ENCODE results near the gene EIF3M. TPM values are rescaled to one million over a fixed set of nuclear protein-coding genes. Genes with fewer than 3 reads are reported as not detected.

EIF3M gene
- total and polyA plus RNA-seq, 2 experiments from 2014 or later, result 667 to 714 TPM

GRCh38 chr11:32643526-32643925, 59.9 kb downstream of the EIF3M start:
- DNase-seq (ENCODE audit: low spot score), result no peak
- H3K4me2 ChIP-seq, result no peak overlapping the region
- no peak overlapping the region for H3K27ac Mint-ChIP-seq

More at GRCh38 chr11:32643526-32643925, 59.9 kb downstream of the EIF3M start:
- Histone ChIP-seq H3K4me3 (no peak overlapping the region), H3K9me2 (ENCODE audit: insufficient read depth) (no peaks in the 10 kb centered on the region), H3K27me3 (ENCODE audit: insufficient read depth) (no peaks in the 10 kb centered on the region), H2AFZ (no peak overlapping the region), H3K27ac (ENCODE audit: low read depth) (no peak overlapping the region), H3K4me1 (ENCODE audit: insufficient read depth) (no peaks in the 10 kb centered on the region), H4K20me1 (replicated peaks; ENCODE audit: insufficient read depth) (no peaks in the 10 kb centered on the region), H3K79me2 (replicated peaks; ENCODE audit: insufficient read depth) (no peaks in the 10 kb centered on the region), H3K36me3 (ENCODE audit: insufficient read depth) (no peaks in the 10 kb centered on the region), H3F3A (replicated peaks; ENCODE audit: low read depth) (no peaks in the 10 kb centered on the region)
- Mint-ChIP-seq H3K9me3 (no peaks in the 10 kb centered on the region), H3K4me1 (no peaks in the 10 kb centered on the region), H3K36me3 (ENCODE audit: low read depth) (no peaks in the 10 kb centered on the region), H3K4me3 (no peak overlapping the region), H3K27me3 (ENCODE audit: insufficient read depth, low read depth, poor library complexity) (peaks cover 1% of the 10 kb centered on the region)
- no peak for ATAC-seq
- TF ChIP-seq CTCF (conservative IDR thresholded peaks at IDR 0.05; ENCODE audit: low read depth in 2 of 2) (no peak), ZNF114 (CRISPR knock-in tag; IDR thresholded peaks at IDR 0.05) (no peak), CREB1 (CRISPR knock-in tag; IDR thresholded peaks at IDR 0.05; ENCODE audit: low read depth) (no peak), EZH2phosphoT487 (IDR thresholded peaks at IDR 0.05; ENCODE audit: unreplicated experiment) (no peak), ETS1 (IDR thresholded peaks at IDR 0.05) (no peak), ZNF462 (CRISPR knock-in tag; IDR thresholded peaks at IDR 0.05) (no peak), JUNB (IDR thresholded peaks at IDR 0.05; ENCODE audit: unreplicated experiment) (no peak), NANOG (IDR thresholded peaks at IDR 0.05; ENCODE audit: borderline replicate concordance) (no peak), REST (IDR thresholded peaks at IDR 0.05; ENCODE audit: unreplicated experiment) (no peak), POLR2AphosphoS5 (IDR thresholded peaks at IDR 0.05; ENCODE audit: low read depth) (no peak), STAT1 (IDR thresholded peaks at IDR 0.05; ENCODE audit: unreplicated experiment) (no peak)
